GM21619 (cell line): ENCODE measurements around the gene DNAH8.

Experiments
- ATAC-seq: cut with Tn5 transposase; IDR thresholded peaks from one replicate; pipeline ENCODE4 v1.9.1; 2021; ENCODE audit not compliant: unreplicated experiment

Gene DNAH8

GRCh38 chr6:38738261-38738660, 23.1 kb downstream of the DNAH8 start:
- no peak for ATAC-seq

- ATAC-seq, result no peak
These were observed 24.4 kb downstream of the DNAH8 start for GRCh38 chr6:38739532-38739931.

- ATAC-seq, result no peak
These were observed 34.4 kb downstream of the DNAH8 start for GRCh38 chr6:38749473-38749872.

- ATAC-seq, result no peak
These were observed 36.0 kb downstream of the DNAH8 start for GRCh38 chr6:38750968-38751615.

GRCh38 chr6:38753707-38754106, 38.6 kb downstream of the DNAH8 start:
- no peak for ATAC-seq

- no peak for ATAC-seq
These were observed 40.1 kb downstream of the DNAH8 start for GRCh38 chr6:38755207-38755606.

- ATAC-seq, result no peak
These were observed 40.8 kb downstream of the DNAH8 start for GRCh38 chr6:38755874-38756273.

GRCh38 chr6:38760097-38760496, 45.0 kb downstream of the DNAH8 start:
- ATAC-seq, result no peak

GRCh38 chr6:38762848-38763247, 47.7 kb downstream of the DNAH8 start:
- ATAC-seq, result no peak

- ATAC-seq, result no peak
These were observed 52.4 kb downstream of the DNAH8 start for GRCh38 chr6:38767560-38767959.

GRCh38 chr6:38773338-38773737, 58.2 kb downstream of the DNAH8 start:
- ATAC-seq, result no peak

GRCh38 chr6:38774929-38775707, 60.0 kb downstream of the DNAH8 start:
- no peak for ATAC-seq

GRCh38 chr6:38775870-38776269, 60.8 kb downstream of the DNAH8 start:
- peak; percentile 75 for ATAC-seq

- no peak for ATAC-seq
These were observed 61.4 kb downstream of the DNAH8 start for GRCh38 chr6:38776515-38776914.

- no peak for ATAC-seq
These were observed 64.4 kb downstream of the DNAH8 start for GRCh38 chr6:38779310-38780062.

- ATAC-seq, result no peak
These were observed 67.5 kb downstream of the DNAH8 start for GRCh38 chr6:38782616-38783015.

- ATAC-seq, result no peak
These were observed 68.5 kb downstream of the DNAH8 start for GRCh38 chr6:38783443-38784228.

GRCh38 chr6:38784506-38785235, 69.6 kb downstream of the DNAH8 start:
- ATAC-seq, result no peak

GRCh38 chr6:38786486-38786885, 71.4 kb downstream of the DNAH8 start:
- ATAC-seq, result no peak

- no peak for ATAC-seq
These were observed 74.1 kb downstream of the DNAH8 start for GRCh38 chr6:38789256-38789655.
